ENCODE data around the gene NES.

The NES gene, protein sequence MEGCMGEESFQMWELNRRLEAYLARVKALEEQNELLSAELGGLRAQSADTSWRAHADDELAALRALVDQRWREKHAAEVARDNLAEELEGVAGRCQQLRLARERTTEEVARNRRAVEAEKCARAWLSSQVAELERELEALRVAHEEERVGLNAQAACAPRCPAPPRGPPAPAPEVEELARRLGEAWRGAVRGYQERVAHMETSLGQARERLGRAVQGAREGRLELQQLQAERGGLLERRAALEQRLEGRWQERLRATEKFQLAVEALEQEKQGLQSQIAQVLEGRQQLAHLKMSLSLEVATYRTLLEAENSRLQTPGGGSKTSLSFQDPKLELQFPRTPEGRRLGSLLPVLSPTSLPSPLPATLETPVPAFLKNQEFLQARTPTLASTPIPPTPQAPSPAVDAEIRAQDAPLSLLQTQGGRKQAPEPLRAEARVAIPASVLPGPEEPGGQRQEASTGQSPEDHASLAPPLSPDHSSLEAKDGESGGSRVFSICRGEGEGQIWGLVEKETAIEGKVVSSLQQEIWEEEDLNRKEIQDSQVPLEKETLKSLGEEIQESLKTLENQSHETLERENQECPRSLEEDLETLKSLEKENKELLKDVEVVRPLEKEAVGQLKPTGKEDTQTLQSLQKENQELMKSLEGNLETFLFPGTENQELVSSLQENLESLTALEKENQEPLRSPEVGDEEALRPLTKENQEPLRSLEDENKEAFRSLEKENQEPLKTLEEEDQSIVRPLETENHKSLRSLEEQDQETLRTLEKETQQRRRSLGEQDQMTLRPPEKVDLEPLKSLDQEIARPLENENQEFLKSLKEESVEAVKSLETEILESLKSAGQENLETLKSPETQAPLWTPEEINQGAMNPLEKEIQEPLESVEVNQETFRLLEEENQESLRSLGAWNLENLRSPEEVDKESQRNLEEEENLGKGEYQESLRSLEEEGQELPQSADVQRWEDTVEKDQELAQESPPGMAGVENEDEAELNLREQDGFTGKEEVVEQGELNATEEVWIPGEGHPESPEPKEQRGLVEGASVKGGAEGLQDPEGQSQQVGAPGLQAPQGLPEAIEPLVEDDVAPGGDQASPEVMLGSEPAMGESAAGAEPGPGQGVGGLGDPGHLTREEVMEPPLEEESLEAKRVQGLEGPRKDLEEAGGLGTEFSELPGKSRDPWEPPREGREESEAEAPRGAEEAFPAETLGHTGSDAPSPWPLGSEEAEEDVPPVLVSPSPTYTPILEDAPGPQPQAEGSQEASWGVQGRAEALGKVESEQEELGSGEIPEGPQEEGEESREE (N-terminal part only)

DNA sequence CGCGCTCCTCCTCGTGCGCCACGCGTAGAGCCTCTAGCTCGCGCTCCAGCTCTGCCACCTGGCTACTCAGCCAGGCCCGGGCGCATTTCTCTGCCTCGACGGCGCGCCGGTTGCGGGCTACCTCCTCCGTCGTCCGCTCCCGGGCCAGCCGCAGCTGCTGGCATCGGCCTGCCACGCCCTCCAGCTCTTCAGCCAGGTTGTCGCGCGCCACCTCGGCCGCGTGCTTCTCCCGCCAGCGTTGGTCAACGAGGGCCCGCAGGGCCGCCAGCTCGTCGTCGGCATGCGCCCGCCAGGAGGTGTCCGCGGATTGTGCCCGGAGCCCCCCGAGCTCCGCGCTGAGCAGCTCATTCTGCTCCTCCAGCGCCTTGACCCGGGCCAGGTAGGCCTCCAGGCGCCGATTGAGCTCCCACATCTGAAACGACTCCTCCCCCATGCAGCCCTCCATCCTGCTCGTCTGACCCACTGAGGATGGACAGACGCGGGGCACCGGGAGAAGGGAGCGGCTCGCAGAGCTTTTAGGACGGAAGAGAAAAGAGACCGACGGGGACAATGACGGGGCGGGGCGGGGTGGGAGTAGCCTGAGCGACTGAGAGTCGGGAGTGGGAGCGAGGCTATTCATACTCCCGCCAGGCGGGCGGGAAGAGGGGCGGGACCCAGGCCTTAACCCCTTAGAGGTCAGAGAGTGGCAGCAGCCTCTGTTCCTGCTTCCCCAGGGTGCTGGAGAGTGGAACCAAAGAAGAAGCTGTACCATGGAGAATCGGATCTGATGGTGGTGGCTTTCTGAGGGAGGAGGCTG, at the start of gene NES:
Gene NES, minus strand, starts transcription at position 588 of the 796 bp plus-strand sequence. Its CDS starts 143 bp downstream, at position 445.
- no peak within 1 kb of the TSS for H3K27ac ChIP-seq (ENCODE audit: extremely low read depth, low read depth, low read length)
- H3K4me1 ChIP-seq (ENCODE audit: control insufficient read depth, insufficient read depth, low read length): no peaks in the 10 kb centered on the region
- H3K9me3 ChIP-seq (ENCODE audit: control insufficient read depth, insufficient read depth, low read depth, low read length): no peaks in the 10 kb centered on the region
- peaks cover 0 to 16% of the 10 kb centered on the region in 2 experiments; a peak in 1 of 3 replicates for H3K36me3 ChIP-seq (ENCODE audit: control insufficient read depth in 2 of 2, insufficient read depth in 1 of 2, low read length in 2 of 2)
- ChIA-PET POLR2A (interaction anchor here (0.5 to 2.2 kb wide), 8 partner anchors 12 to 146 kb away, joined by 3 to 20 read pairs (median 4); partner anchors contain the start of genes ISG20L2 and METTL25B), CTCF (interaction anchor here (0.5 to 21.1 kb wide), 15 partner anchors 14 to 1539 kb away, joined by 3 to 564 read pairs (median 5); partner anchors contain the start of genes CRABP2, HAPLN2, ISG20L2 and METTL25B)
- peak within 1 kb of the TSS; percentile 23 for H3K4me3 ChIP-seq (ENCODE audit: low read depth, low read length)
- TF ChIP-seq, protein P1, sequence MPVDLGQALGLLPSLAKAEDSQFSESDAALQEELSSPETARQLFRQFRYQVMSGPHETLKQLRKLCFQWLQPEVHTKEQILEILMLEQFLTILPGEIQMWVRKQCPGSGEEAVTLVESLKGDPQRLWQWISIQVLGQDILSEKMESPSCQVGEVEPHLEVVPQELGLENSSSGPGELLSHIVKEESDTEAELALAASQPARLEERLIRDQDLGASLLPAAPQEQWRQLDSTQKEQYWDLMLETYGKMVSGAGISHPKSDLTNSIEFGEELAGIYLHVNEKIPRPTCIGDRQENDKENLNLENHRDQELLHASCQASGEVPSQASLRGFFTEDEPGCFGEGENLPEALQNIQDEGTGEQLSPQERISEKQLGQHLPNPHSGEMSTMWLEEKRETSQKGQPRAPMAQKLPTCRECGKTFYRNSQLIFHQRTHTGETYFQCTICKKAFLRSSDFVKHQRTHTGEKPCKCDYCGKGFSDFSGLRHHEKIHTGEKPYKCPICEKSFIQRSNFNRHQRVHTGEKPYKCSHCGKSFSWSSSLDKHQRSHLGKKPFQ (tag by site-specific recombination; IDR thresholded peaks at IDR 0.05): peak; percentile 88
- TF ChIP-seq, protein P2, sequence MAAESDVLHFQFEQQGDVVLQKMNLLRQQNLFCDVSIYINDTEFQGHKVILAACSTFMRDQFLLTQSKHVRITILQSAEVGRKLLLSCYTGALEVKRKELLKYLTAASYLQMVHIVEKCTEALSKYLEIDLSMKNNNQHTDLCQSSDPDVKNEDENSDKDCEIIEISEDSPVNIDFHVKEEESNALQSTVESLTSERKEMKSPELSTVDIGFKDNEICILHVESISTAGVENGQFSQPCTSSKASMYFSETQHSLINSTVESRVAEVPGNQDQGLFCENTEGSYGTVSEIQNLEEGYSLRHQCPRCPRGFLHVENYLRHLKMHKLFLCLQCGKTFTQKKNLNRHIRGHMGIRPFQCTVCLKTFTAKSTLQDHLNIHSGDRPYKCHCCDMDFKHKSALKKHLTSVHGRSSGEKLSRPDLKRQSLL (tag by site-specific recombination; IDR thresholded peaks at IDR 0.05): peak; percentile 59; the same call in 1 of the 2 replicates
- TF ChIP-seq ZNF571 (tag by site-specific recombination; IDR thresholded peaks at IDR 0.05) (no peak), ZFHX2 (tag by site-specific recombination; conservative IDR thresholded peaks at IDR 0.05) (peak; percentile 47), ZNF76 (tag by site-specific recombination; IDR thresholded peaks at IDR 0.05; ENCODE audit: borderline replicate concordance, low read depth) (peak; percentile 28; the same call in 1 of the 2 replicates), KLF9 (tag by site-specific recombination; IDR thresholded peaks at IDR 0.05; ENCODE audit: low read depth) (0 out of 2 replicates have a peak, but pooled peaks have one; percentile 40), ZNF624 (tag by site-specific recombination; IDR thresholded peaks at IDR 0.05) (no peak), ZNF548 (tag by site-specific recombination; IDR thresholded peaks at IDR 0.05) (no peak), ZIC2 (tag by site-specific recombination; IDR thresholded peaks at IDR 0.05) (no peak), ZNF169 (tag by site-specific recombination; IDR thresholded peaks at IDR 0.05) (no peak), ZNF791 (tag by site-specific recombination; IDR thresholded peaks at IDR 0.05) (no peak), ZNF350 (tag by site-specific recombination; IDR thresholded peaks at IDR 0.05) (no peak), ZNF140 (tag by site-specific recombination; IDR thresholded peaks at IDR 0.05) (no peak), HOXC10 (CRISPR knock-in tag; IDR thresholded peaks at IDR 0.05) (no peak), EGR2 (tag by site-specific recombination; IDR thresholded peaks at IDR 0.05; ENCODE audit: low read depth) (peak; percentile 54; the same call in 1 of the 2 replicates), WT1 (tag by site-specific recombination; IDR thresholded peaks at IDR 0.05) (peak; percentile 68), ZNF549 (tag by site-specific recombination; IDR thresholded peaks at IDR 0.05) (no peak), ZNF302 (tag by site-specific recombination; IDR thresholded peaks at IDR 0.05; ENCODE audit: low read depth) (no peak), KLF1 (tag by site-specific recombination; IDR thresholded peaks at IDR 0.05) (peak; percentile 66), SCRT1 (tag by site-specific recombination; IDR thresholded peaks at IDR 0.05; ENCODE audit: borderline replicate concordance) (no peak), SP3 (tag by site-specific recombination; IDR thresholded peaks at IDR 0.05) (peak; percentile 83), IKZF3 (tag by site-specific recombination; IDR thresholded peaks at IDR 0.05) (0 out of 2 replicates have a peak, but pooled peaks have one; percentile 44)
- TF ChIP-seq, protein P3, sequence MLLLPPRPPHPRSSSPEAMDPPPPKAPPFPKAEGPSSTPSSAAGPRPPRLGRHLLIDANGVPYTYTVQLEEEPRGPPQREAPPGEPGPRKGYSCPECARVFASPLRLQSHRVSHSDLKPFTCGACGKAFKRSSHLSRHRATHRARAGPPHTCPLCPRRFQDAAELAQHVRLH (tag by site-specific recombination; IDR thresholded peaks at IDR 0.05): no peak
- TF ChIP-seq, protein P4, sequence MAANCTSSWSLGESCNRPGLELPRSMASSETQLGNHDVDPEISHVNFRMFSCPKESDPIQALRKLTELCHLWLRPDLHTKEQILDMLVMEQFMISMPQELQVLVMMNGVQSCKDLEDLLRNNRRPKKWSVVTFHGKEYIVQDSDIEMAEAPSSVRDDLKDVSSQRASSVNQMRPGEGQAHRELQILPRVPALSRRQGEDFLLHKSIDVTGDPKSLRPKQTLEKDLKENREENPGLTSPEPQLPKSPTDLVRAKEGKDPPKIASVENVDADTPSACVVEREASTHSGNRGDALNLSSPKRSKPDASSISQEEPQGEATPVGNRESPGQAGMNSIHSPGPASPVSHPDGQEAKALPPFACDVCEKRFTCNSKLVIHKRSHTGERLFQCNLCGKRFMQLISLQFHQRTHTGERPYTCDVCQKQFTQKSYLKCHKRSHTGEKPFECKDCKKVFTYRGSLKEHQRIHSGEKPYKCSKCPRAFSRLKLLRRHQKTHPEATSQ (tag by site-specific recombination; IDR thresholded peaks at IDR 0.05): no peak
- TF ChIP-seq, protein P5, sequence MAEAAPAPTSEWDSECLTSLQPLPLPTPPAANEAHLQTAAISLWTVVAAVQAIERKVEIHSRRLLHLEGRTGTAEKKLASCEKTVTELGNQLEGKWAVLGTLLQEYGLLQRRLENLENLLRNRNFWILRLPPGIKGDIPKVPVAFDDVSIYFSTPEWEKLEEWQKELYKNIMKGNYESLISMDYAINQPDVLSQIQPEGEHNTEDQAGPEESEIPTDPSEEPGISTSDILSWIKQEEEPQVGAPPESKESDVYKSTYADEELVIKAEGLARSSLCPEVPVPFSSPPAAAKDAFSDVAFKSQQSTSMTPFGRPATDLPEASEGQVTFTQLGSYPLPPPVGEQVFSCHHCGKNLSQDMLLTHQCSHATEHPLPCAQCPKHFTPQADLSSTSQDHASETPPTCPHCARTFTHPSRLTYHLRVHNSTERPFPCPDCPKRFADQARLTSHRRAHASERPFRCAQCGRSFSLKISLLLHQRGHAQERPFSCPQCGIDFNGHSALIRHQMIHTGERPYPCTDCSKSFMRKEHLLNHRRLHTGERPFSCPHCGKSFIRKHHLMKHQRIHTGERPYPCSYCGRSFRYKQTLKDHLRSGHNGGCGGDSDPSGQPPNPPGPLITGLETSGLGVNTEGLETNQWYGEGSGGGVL (tag by site-specific recombination; IDR thresholded peaks at IDR 0.05): peak; percentile 46

Measured in HEK293 (cell line).